ENCODE results near the gene ATXN7L1.

ATXN7L1 gene

DNA sequence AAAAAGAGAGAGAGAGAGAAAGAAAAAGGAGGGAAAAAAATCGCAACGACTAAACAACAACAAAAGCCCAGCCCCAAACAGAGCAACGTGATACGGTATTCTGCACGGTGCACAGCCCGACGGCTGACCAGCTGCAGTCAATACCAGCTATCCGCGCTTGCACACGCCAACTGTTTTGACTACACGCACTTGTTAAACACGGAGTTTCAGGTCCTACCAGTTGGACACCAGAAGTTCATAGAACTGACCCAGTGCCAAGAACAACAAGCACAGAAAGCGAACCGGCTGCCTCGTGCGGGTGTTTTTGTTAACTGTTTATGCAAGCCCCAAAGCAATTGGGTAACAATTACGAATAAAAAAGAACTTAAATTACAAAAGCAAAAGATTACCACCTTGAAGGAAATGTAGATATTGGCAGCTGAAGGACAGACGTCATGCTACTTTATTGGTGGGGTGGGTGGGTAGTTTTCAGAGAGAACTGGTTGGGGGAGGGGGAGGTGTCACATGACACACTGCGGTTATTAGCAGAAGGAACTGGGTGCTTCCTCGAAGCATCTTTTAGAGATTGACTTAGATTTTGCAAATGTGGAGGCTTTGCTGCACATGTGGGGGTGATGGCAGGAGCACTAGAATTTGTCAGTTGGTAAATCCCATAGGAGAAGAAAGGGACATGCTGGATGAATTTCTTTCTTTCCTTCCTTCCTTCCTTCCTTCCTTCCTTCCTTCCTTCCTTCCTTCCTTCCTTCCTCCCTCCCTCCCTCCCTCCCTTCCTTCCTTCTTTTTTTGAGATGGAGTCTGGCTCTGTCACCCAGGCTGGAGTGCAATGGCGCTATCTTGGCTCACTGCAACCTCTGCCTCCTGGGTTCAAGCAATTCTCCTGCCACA, 184.5 kb downstream of the ATXN7L1 start:
- peak; percentile 48 for DNase-seq

DNA sequence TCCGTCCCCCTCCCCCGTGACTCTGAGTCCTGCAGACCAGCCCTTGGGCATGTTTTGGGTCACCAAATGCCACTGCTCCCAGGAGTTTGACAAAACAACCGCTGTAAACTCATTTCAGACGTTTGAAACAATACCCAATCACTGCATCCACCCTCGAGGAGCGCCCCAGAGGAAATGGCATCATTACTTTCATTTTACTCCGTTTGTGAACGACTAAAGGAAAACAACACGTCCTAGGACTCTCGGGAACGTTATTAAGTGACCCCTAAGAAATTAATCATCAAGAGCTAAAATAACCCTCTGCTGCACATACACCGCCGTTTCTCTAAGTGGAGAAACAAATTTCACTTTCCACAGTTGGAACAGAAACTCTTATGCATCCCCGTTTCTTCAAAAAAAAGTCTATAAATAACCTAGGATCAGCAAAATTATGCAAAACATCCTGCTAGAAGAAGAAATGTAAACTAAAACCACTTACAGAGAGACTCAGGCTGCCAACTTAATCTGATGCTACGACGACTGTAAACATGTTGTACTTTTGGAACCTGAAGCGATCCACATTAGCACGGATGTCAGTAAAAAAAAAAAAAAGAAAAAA, 185.2 kb downstream of the ATXN7L1 start:
- no peak for DNase-seq

DNA sequence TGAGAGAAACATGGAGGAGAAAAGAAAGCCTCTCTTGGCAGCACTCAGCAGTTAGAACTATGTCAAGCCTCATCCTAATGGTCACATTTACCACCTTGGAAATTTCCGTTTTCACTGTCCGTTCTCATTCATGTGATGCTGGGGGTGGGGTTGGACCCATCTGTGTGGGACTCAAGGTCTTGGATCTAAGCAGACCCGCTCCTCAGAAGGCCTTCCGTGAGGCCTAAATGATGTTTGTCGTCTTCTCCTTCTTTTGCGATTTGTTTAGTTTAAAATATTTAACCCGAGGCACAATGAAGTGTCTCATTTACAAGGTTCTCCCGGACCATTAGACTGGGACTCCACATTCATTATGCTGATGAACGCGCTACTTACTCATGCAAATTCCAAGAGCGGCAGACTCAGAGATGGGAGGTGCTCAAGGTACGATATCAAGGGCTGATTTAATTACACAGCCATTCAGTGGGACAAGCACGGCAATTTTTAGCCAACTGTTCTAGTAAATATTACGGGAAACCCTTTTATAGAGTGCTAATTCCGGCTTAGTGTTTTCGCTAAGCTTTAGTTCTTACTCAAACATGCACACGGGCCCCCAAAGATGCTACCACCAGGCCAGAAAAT, 186.0 kb downstream of the ATXN7L1 start:
- DNase-seq, result no peak

DNA sequence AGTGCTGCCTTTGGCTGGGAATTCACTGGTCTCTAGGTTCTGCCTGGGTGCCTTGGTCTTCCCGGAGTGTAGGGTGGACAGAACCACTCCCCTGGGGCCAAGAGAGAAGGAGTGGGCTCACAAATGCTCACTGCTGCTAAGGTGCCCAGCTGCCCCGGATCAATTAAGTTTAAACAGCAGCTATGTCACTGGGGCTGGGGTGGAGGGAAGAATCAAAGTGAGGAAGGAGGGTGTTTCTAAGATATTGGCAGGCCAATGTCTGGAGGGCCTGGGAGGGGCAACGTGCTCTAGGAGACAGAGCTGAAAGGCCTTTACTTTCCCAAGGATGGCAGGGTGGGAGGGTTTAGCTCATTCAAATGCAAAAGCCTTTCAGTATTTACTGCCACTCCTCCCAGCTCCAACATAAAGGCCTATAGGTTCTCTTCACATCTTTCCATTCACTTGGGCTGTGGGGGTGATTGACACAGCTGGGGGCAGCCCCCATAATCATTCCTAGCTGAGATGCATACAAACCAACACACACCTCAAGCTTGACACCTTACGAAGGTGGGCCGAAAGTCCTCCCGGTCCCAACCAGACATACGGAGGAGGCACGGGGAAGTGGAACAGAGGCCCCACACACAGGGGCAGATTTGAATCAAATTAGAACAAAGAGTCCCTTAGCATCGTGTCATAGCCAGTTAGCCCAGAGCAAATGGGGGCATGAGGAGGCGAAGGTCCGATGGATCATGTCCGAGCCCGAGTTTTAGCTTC, 187.2 kb downstream of the ATXN7L1 start:
- DNase-seq, result no peak

DNA sequence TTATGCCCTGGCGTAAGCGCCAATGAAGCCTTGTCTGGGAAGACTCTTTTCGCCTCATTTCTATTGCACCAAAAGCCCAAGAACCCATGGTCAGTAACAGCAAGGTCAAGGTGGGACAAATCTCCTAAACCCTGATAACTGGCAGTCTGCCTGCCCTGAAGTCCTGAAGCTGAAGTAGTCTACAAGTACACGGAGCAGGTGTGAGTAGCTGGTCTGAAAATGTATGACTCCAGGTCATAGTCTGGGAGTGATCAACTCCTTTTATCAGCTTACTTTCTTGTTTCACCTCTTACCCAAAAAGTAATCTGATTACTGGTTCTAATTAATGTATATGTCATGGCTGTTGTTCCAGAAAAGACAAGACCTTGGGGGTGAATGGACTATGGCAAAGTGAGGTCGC, 187.8 kb downstream of the ATXN7L1 start:
- DNase-seq, result no peak

DNA sequence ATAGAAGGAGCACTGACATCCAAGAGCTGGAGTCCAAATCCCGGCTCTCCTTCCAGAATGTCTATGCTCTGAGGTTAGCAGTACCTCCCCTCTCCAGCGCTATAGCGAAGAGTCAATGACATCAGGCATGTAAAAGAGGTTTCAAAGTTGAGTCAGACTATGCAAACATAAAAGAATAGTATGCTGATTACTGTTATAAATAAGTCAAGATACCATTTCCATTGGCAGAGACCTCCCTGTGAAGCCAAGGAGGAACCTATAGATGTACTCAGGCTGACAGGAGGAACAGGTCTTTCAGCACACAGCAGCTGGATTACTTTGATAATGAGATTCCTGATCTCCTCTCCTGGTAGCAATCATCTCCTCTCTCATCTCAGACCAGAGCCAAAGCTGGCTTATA, 191.2 kb downstream of the ATXN7L1 start:
- DNase-seq, result no peak

DNA sequence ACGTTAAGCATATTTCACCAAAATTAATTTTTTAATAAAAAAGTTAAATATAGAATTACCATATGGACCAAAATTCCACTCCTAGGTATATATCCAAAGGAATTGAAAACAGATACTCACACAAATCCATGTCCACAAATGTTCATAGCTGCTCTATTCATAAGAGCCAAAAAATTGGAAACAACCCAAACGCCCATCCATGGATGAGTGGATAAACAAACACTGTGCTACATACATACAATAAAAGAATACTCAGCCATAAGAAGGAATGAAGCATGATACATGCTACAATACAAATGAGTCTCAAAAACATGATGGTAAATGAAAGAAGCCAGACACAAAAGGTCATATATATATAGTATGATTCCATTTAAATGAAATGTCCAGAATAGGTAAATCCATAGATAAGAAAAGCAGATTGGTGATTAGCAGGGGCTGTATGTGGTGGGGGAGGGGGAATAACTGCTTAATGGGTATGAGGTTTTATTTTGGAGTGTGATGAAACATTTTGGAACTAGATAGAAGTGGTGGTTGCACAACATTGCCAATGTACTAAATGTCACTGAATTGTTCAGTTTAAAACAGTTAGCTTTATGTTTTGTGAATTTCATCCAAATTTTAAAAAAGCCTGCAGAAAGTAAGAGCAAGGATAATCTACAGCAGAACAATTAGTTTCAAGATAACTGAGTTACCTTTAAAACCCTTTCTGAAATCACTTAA, 193.9 kb downstream of the ATXN7L1 start:
- peak; percentile 82 for DNase-seq

DNA sequence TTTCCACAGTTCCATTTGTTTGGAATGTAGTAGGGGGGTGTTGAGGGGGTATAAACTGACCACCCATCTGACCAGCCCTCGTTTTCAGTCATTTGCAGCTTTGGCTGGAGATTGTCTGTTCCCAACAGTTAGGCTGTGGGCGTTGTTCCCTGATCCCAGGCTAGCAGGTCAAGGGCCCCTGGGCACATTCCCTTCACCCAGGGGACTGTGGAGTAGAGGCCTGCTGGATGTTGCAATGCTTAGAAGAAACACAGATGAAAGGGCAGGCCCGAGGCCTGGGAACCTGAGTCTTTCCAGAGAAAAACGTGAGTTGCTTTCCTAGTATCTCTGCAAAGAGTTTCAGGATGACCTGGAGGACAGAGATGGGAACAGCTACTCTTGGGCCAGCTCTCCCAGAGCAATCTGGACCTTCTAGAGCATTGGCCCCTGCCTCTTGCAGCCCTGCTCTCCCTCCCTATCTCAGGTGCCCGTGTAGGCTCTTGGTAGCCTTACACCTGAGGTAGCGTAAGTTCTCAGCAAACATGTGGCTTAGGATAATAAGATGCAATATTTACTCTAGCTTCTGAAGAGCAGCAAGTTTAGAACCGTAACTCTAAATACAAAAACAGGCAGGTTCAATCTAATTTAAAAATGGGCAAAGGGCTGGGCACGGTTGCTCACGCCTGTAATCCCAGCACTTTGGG, 195.8 kb downstream of the ATXN7L1 start:
- DNase-seq, result no peak

DNA sequence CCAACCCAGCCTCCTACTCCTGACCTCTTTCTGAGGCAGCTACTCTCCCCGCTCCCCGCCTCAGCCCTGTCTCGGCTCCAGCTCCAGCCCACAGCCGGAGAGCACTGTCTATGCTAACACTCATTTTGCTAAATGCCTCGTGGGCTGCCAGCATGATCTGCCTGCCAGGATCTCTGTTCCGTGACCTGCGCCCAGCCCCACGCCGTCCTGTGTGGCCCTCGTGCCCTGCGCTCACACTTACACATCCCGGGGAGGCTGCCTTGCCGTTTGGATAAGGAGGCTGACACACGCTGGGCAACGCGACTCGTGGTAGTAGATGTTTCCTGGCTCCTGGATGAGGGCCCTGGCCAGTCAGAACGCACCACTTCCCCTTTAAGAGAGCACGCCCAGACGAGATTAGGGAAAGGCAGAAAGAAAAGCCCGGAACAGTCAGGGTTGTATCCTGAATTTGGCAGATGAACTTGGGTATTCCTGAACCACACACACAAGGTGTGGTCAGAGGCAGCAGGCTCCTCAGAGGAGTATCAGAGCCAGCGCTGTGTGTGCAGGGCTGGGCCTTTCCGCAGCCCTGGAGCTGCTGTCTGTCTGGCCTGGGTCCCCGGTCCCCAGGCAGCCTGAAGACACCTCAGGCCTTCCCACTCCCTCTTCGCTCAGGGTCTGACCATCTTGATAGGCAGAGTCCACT, 197.4 kb downstream of the ATXN7L1 start:
- DNase-seq, result peak; percentile 52

DNA sequence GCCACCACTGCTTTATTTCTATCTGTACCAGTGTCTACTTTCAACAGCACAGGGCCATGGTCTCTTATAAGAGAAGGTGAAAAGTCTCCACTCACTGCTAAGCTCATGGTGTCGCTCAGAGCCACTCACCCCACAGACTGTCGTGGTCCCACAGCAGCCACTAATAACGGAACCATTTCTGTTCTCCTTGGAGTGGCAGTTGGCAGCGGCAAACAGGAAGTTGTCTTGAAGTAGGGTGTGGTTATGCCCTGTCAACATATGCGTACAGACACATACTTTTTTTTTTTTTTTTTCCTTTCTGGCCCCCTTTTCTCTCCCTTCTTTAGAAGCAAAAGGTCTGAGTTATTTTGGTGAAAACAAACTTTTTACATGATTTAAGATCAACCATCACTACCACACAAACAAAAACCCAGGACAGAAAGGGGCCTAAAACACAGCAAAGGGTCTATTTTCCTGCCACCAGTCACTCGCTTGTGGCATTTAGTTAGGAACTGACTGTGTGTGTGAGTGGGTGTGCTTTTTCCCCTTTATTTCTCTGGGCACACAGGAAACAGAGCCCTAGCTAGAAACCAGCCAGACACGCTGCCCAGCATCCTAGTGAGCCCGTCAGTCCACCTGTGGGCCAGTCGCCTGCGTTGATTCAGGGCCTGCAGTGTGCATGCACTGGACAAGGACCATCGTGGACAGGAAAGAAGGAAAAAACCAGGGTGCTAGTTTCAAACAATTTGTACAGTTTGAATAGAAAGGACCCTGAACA, 198.4 kb downstream of the ATXN7L1 start:
- peak; percentile 63 for DNase-seq

DNA sequence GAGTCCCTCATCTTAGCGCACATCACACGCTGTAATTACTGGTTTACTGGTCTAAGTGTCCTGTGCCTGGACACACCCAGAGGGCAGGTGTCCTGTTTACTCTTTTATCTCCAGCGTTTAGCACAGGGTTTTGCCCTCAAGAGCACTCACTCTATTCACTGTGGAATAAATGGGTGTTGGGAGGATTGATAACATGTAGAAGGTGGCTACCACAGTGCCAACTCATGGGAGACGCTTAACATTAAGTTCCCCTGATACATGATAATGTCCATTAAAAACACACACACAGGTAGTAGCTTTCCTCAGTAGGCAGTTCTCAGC, 199.0 kb downstream of the ATXN7L1 start:
- peak; percentile 46 for DNase-seq

DNA sequence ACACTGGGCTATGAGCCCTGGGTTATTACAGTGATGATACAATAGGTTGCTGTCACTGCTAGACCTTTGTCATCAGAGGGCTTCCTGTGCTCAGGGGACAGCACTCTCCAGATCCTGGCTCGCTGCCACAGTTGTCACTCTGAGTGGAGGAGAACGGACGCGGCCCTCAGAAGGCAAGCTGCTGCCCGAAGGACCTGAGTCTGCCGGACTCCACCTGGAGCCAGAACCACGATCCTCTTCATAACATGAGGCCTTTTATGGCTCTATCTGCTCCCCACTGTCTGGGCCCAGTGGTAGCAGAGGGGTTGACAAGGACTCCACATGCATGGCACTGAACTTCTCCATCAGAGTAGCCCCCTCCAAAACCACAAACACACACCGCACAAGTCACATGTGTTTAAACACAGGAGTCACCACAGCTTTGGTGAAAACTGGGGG, 200.4 kb downstream of the ATXN7L1 start:
- DNase-seq, result peak; percentile 75

DNA sequence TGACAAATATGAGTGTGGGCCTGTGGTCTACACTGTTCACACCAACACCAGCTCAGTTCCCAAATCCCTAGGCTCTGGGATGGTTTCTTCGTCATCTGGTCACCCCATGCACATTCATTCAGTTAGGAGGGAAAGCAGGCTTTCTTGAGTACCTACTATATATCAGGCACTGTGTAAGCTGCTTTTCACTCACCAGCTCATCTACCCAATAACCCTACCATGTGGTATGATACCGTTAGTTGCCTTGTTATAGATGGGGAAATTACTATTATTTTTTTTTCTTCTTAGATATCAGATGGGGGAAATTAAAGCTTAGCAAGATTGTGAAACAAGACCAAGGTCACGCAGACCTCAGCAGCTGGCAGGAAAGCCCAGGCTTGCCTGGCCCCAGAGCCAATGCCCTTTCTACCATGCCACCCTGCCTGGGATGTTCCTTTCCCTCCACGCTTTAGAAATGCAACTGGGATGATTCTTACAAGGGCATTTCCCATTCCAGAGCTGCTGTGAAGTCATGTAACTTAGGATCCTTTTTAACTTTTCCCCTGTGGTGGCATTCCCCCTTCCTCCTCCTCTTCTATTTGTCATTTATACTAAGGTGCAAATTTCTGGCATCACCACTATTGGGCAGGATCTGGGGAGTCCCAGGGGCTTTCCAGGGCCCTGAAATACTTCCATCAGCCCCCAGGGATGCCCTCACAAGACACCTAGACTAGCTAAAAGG, 202.0 kb downstream of the ATXN7L1 start:
- DNase-seq, result no peak

DNA sequence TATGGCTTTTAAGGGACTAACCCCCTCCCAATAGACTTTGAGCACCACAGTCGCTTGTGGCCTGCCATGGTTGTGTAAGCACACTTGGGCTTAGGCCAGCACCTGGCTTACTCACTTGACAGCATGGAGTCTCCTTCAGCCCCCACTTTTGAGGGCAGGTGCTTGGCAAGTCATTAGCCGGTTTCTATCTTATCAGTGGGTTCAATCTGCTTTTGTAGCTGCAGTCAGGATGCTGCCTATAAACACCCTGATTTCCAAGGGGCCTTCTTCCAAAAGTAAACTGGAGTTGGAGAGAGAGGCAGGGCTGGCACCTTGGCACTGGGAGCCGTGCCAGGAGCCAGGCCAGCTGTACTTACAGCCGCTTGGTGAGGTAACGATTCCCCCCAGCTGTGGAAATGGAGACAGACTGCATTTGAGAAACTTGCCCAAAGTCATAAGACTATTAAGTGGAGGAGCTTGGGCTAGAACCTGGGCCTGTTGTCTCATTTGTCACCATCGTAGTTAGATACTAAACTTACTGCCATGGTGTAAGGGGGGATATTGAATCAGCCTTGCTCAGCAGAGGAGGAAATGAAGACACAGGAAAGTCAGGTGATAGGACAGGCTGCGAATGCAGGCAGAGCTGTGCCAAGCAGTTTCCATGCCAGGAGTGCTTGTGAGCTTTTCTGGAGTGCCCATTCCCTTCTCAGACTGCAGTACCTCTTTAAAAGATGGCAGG, 202.9 kb downstream of the ATXN7L1 start:
- peak; percentile 95 for DNase-seq

DNA sequence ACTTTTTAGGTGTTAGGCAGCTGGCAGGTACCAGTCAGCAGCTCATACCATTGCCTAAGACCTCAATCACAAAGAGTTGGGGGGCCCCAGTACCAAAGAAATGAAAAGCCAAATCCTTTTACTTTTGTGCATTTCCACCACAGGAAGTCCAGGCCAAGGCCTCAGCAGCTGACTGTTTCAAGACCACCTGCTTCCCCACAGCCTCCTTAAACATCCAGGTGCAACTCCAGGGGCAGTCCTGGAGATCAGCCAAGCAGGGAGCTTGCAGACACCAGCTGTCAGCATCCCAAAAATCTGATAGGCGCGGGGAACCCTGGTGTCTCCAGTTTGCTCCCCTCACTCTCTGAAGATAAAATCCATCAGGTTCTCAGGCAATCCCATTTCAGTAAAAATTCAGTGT, 203.6 kb downstream of the ATXN7L1 start:
- DNase-seq, result peak; percentile 53

DNA sequence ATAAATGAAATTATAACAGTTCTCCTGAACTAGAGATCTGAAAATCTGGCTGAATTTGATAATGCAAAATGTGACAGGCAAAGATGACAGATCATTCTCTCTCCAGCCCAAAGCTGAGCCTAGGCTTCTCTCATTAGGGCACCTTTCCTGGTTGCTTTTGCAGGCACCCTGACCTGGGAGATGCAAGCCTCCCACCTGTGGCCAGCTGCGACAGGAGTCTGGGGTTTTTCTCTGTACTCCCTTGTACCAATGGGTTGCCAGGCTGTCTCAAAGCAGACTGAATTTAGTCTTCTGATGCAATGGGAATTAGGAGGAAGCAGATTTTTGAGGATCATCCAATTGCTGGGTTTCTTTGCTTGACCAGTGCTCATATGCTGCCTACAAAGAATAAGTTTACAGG, 210.1 kb downstream of the ATXN7L1 start:
- no peak for DNase-seq

DNA sequence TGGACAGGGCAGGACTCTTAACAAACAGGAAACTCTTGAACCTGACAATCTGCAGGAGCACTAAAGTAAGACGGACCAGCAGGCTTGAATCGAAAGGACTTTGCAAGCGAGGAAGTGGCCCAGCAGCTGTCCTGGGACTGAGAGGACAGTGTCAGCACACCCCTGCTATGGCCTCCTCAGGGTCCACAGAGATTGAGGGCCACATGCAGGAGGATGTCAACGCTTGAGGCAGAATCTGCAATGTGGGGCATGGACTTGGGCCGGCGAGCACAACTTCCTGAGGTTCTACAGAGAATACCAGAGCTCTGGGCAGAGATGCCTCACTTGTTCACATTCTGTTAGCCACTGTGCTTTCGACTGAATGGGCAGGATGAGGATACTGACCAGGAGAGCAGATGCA, 210.7 kb downstream of the ATXN7L1 start:
- DNase-seq, result no peak

DNA sequence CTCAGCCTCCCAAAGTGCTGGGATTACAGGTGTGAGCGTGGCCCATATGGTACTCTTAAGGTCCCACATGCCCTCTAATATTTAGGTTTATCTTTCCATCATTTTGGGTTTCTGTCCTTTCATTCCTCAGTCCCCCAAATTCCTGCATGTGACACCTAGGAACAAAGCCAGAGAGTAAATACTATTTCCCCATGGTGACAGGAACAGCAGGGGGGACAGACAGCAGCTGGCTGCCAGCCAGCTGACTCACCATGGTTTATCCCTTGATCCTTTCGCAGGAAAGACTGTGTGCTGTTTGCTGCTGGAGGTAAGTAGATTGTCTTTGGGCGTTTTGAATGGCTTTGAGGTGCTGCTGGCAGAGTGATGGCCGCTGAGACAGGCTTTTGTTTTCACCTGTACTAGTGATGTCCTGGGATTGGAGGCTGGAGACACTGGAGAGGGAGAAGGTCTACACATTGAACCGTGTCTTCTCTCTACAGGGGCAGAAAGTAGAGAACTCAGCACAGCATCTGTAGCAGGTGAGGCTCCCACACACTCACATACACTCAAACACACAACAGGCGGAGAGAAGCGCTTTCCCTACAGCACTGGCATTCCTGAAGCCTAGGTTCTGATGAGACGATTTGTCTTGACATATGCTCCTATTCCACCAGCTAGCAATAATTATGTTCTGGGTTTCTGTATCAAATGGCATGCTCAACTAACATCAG, 211.4 kb downstream of the ATXN7L1 start:
- peak; percentile 87 for DNase-seq

DNA sequence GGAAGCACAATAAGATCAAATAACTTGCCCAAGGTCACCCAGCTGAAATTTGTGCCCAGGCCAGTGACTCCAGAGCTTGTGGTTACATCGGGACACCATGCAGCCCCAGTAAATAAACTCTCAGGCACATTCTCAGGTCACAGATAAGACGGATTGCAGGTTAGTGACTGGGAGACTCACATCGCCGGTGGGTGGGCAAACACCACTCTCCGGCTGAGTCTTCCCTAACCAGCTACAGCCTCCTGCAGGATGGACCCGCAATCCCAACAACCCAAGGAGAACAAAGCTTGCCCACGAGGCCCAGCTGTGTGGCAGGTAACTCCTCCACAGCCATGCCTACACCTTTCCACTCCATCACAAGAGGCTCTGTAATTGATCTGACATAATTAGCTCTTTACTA, 213.4 kb downstream of the ATXN7L1 start:
- no peak for DNase-seq

Data from DMS153 (cell line).